GM12873 (cell line): ENCODE measurements around the gene THADA.

Source experiments
- TF ChIP-seq, protein P1 (sequence below): IDR thresholded peaks from 2 replicates; pipeline ENCODE4 v1.5.1; 2012; ENCODE audit warnings: low read depth, mild to moderate bottlenecking, moderate library complexity, low read length, control low read depth; ENCODE audit not compliant: insufficient read depth; ENCODE audit errors: missing control alignments

Gene THADA

GRCh38 chr2:43326101-43326825 lies 269.6 kb downstream of the THADA start:
- TF ChIP-seq, protein P1, sequence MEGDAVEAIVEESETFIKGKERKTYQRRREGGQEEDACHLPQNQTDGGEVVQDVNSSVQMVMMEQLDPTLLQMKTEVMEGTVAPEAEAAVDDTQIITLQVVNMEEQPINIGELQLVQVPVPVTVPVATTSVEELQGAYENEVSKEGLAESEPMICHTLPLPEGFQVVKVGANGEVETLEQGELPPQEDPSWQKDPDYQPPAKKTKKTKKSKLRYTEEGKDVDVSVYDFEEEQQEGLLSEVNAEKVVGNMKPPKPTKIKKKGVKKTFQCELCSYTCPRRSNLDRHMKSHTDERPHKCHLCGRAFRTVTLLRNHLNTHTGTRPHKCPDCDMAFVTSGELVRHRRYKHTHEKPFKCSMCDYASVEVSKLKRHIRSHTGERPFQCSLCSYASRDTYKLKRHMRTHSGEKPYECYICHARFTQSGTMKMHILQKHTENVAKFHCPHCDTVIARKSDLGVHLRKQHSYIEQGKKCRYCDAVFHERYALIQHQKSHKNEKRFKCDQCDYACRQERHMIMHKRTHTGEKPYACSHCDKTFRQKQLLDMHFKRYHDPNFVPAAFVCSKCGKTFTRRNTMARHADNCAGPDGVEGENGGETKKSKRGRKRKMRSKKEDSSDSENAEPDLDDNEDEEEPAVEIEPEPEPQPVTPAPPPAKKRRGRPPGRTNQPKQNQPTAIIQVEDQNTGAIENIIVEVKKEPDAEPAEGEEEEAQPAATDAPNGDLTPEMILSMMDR: no peak

DNA sequence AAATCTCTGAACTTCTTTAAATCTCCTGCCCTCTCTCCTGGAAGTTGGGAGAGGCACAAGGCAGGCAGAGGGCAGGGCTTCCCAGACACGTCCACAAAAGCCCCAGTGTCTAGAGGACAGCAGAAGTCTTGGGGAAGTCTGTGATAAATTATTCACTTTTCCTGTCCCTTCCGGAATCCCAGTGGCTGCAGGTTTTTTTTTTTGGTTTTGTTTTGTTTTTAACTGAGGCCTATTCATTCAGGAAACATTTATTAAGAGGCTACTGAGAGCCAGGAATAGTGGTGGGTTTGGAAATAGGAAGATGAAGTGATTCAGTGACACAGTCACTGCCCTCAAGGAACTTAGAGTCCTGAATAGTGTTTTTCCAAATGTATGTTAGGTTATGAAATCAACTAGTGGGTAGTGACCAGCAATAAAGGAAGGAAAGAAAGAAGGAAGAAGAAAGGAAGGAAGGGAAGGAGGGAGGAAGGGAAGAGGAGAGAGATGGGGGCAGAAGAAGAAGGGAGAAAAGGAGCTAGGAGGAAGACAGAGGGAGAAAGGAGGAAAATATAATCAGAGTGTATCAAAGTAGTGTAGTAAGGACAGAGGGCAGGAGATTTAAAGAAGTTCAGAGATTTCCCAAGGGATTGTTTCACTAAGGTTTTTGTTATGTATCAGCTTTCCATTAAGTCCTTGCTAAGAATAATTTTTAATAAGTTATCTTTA lies 270.6 kb downstream of the THADA start:
- TF ChIP-seq, protein P1: no peak

DNA sequence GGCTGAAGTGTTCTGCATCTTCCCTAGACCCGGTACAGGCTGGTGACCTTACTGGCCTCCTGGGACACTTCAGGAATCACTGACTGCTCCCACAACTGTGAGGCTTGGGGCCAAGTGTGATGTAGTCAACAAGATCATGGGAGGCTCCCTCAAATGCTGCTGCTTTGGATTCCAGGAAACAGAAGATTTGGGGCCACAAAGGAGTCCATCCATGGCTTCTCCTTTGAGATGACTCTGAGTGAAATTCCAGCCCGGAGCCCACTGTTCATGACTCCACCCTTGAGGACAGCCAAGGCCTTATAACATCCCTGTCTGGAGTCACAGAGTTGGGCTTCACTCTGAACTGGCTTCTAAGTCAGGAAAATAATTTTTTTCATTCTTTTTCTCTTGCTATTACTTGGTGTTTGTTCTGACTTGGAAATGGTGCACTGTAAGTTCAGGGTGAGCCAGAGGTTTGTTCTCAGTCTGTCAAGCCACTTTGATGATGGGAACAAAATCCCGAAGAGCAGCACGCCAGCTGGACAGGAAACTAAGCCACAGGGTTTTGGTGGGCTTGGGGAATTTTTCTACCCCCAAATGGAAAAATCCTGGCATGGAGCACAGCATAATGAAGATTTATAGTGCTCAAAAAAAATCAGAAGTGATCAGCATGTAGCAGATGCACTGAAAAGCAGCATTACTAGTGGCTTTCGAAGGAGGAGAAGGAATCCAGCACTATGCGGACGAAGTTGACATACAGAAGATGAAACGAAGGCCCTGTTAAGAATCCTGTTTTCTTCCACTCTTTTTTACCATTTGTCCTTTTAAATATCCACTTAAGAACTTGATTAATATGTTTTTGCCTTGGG lies 271.4 kb downstream of the THADA start:
- TF ChIP-seq, protein P1: no peak

GRCh38 chr2:43323857-43324256 lies 272.0 kb downstream of the THADA start:
- TF ChIP-seq, protein P1: no peak

DNA sequence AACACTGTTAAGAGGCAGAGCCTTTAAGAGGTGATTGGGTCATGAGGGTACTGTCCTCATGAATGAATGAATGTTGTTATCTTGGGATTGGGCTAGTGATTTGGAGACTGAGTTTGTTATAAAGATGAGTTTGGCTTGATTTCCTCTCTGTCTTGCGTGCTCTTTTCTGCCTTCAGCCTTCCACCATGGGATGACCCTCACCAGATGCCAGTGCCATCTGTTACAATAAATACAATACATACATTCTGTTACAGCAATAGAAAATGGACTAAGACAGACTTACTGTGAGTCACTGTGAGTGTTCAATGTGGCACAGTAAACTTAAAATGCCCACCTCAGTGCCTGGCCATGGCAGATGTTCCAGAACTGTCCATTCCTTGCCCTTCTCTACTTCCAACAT lies 274.4 kb downstream of the THADA start:
- TF ChIP-seq, protein P1: no peak

- TF ChIP-seq, protein P1: no peak
These were observed 276.3 kb downstream of the THADA start for GRCh38 chr2:43319541-43319940.

DNA sequence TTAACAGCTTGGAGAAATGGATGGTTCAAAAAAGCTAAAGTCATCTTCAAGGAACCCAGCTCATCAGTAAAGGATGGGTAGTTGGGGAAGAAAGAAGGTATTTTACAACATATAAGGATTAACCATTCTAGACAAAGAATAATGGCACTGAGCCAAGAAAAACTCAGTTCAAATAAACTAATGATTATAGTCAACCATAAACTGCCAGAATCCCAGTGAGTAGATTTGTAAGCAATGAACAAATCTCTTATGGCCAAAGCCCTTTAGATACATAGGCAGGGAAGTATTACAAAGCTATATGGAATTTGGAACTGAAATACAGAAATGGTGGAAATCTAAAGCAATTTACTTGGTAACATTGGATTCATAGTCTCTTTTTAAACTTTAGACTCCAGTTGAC lies 277.0 kb downstream of the THADA start:
- TF ChIP-seq, protein P1: no peak
